Panc1 (cell line): Measurements from ENCODE around the gene CAMK1D. TPM values are rescaled to one million over a fixed set of nuclear protein-coding genes. Genes with fewer than 3 reads are reported as not detected.

Source experiments
- ATAC-seq: fragments of 200-7000 bp; cut with Tn5 transposase; 2 replicates; pipeline ENCODE4 v1.9.1; 2020; ENCODE audit warnings: mild to moderate bottlenecking, moderate library complexity
- BruUV-seq: library from RNA; stranded (reverse); fragments of 400-500 nt; replicated peaks from 2 replicates; lab custom pipeline; 2021; lab: Mats Ljungman, UMichigan
- CTCF ChIA-PET: fragments of 300-600 bp; sonication (Branson Sonifier 250); formaldehyde crosslinking; loops from one replicate; lab custom pipeline; 2022; ENCODE audit warnings: antibody characterized with exemption; lab: Charles Lee
- POLR2A ChIA-PET: fragments of 300-600 bp; sonication (Branson Sonifier 250); formaldehyde crosslinking; loops from one replicate; lab custom pipeline; 2022; ENCODE audit warnings: antibody characterized with exemption; lab: Charles Lee
- DNase-seq: peaks from one replicate; pipeline ENCODE4 v3.0.0-alpha.2; 2010; ENCODE audit warnings: low read depth, low spot score
- H3K27ac ChIP-seq: 2 replicates; pipeline ENCODE4 v1.5.1; 2011; ENCODE audit warnings: mild to moderate bottlenecking, low read length, inconsistent platforms
- H3K27me3 ChIP-seq: fragments of 200-500 bp; sonication (Bioruptor generic); 2 replicates; pipeline ENCODE4 v1.6.0; 2014; ENCODE audit warnings: low read length, inconsistent platforms; ENCODE audit not compliant: control insufficient read depth, insufficient read depth
- H3K36me3 ChIP-seq: fragments of 200-500 bp; sonication (Bioruptor generic); 2 replicates; pipeline ENCODE4 v1.5.1; 2014; ENCODE audit warnings: inconsistent platforms, mild to moderate bottlenecking, low read length, moderate library complexity; ENCODE audit not compliant: control insufficient read depth, insufficient read depth
- H3K4me1 ChIP-seq: 2 replicates; pipeline ENCODE4 v1.5.1; 2011; ENCODE audit warnings: inconsistent platforms, mild to moderate bottlenecking, low read length, moderate library complexity; ENCODE audit not compliant: control insufficient read depth, insufficient read depth
- H3K4me3 ChIP-seq, 2 experiments: 2 replicates each; pipeline ENCODE4 v1.5.1; 2011 to 2012; ENCODE audit warnings: low read depth in 2 of 2, low read length in 2 of 2, mild to moderate bottlenecking in 2 of 2, inconsistent platforms in 1 of 2, moderate library complexity in 1 of 2
- H3K9me3 ChIP-seq: fragments of 200-500 bp; sonication (Bioruptor generic); 2 replicates; pipeline ENCODE4 v1.5.1; 2014; ENCODE audit warnings: low read depth, mild to moderate bottlenecking, inconsistent platforms, low read length, moderate library complexity; ENCODE audit not compliant: control insufficient read depth, insufficient read depth
- CTCF ChIP-seq: fragments of 450-650 bp; IDR thresholded peaks from 2 replicates; pipeline ENCODE4 v1.5.1; 2017; ENCODE audit warnings: mild to moderate bottlenecking
- POLR2AphosphoS5 ChIP-seq: IDR thresholded peaks from 2 replicates; pipeline ENCODE4 v1.6.1; 2012; ENCODE audit warnings: mild to moderate bottlenecking, low read depth, low read length, moderate library complexity
- REST ChIP-seq, 2 experiments: IDR thresholded peaks; 2 replicates each; pipeline ENCODE4 v1.6.1; 2011 to 2012; ENCODE audit warnings: low read depth in 2 of 2, control low read depth in 1 of 2, low read length in 1 of 2, mild to moderate bottlenecking in 1 of 2, moderate library complexity in 1 of 2; ENCODE audit not compliant: insufficient read depth in 1 of 2
- SIN3A ChIP-seq: IDR thresholded peaks from 2 replicates; pipeline ENCODE4 v1.6.1; 2012; ENCODE audit warnings: low read depth, mild to moderate bottlenecking, low read length, moderate library complexity, borderline replicate concordance; ENCODE audit not compliant: insufficient read depth
- TCF7L2 ChIP-seq: IDR thresholded peaks from 2 replicates; pipeline ENCODE4 v1.6.1; 2011; ENCODE audit warnings: mild to moderate bottlenecking, low read depth, low read length, inconsistent platforms
- in situ Hi-C: cut with HindIII; loops from 2 replicates; pipeline ENCODE4 v1.10.0; 2016; ENCODE audit warnings: low sequenced_read_pairs, low pct_unique_long_range_greater_than_20kb
- intact Hi-C: fragments of 100-400 bp; cut with micrococcal nuclease; formaldehyde crosslinking; loops from one replicate; pipeline ENCODE4 v1.10.0; 2022; ENCODE audit not compliant: unreplicated experiment
- total RNA-seq: library from RNA; stranded (reverse); gene quantifications from one replicate; pipeline ENCODE4 v1.2.1, GENCODE V29; 2021; ENCODE audit not compliant: unreplicated experiment

The CAMK1D gene
- total RNA-seq, 1 experiment from 2014 or later, result 5.7 TPM

GRCh38 chr10:12502526-12503274, 153.4 kb downstream of the CAMK1D start:
- ChIA-PET POLR2A (no interaction called here), CTCF (no interaction called here)
- Histone ChIP-seq H3K27me3 (no peaks in the 10 kb centered on the region), H3K4me1 (no peaks in the 10 kb centered on the region), H3K27ac (no peak overlapping the region), H3K9me3 (no peaks in the 10 kb centered on the region), H3K36me3 (no peaks in the 10 kb centered on the region), H3K4me3 (no peak overlapping the region)
- TF ChIP-seq REST (IDR thresholded peaks at IDR 0.05; ENCODE audit: insufficient read depth in 1 of 2, low read depth in 2 of 2, low read length in 1 of 2) (no peak), SIN3A (no peak), CTCF (no peak), POLR2AphosphoS5 (no peak), TCF7L2 (no peak)
- ATAC-seq, result no peak
- BruUV-seq, result no TSS peak
- in situ Hi-C loops (no loop called here), intact Hi-C loops (no loop called here)
- no peak for DNase-seq

DNA sequence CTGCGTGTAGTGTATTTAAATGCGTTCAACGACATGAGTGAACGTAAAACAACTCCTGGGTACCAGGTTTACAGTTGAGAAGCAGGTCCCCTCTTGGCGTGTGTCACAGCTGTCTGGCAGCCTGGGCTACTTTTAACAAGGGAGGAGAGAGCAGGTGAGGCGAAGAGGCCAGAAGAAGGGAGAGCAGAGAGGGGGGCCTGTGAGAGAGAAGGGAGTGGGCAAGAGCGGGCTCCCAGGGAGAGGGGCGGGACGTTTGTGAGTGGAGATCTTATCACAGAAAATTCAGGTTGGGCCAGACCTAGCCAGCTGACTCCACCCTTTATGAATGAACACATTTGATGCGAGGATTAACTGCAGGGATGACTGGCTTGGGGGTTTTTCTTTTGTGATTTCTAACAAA, 154.0 kb downstream of the CAMK1D start:
- POLR2A ChIA-PET, result no interaction called here
- H3K27me3 ChIP-seq, result no peaks in the 10 kb centered on the region
- TF ChIP-seq CTCF (no peak), REST (IDR thresholded peaks at IDR 0.05; ENCODE audit: insufficient read depth in 1 of 2, low read depth in 2 of 2, low read length in 1 of 2) (no peak), SIN3A (no peak), TCF7L2 (no peak), POLR2AphosphoS5 (no peak)
- H3K4me1 ChIP-seq, result no peaks in the 10 kb centered on the region
- DNase-seq, result no peak
- intact Hi-C loops, result no loop called here
- in situ Hi-C loops, result no loop called here
- no peak overlapping the region for H3K4me3 ChIP-seq
- no peaks in the 10 kb centered on the region for H3K36me3 ChIP-seq
- no peak for ATAC-seq
- CTCF ChIA-PET, result no interaction called here
- BruUV-seq, result no TSS peak
- H3K27ac ChIP-seq, result no peak overlapping the region
- H3K9me3 ChIP-seq, result no peaks in the 10 kb centered on the region
